Duodenal mucosa (tissue), 2 donors: Measurements from ENCODE around the gene HTRA3.

Experiments used
- H3K27ac ChIP-seq: one replicate; pipeline ENCODE4 v1.7.0; 2013; ENCODE audit warnings: low read depth, low read length
- H3K27me3 ChIP-seq, 2 donors: one replicate each; pipeline ENCODE4 v1.7.0; 2013; ENCODE audit warnings: low read length in 2 of 2, control low read depth in 1 of 2; ENCODE audit not compliant: insufficient read depth in 2 of 2, control insufficient read depth in 1 of 2
- H3K36me3 ChIP-seq, 2 donors: one replicate each; pipeline ENCODE4 v1.7.0; 2013; ENCODE audit warnings: low read length in 2 of 2, control low read depth in 1 of 2; ENCODE audit not compliant: insufficient read depth in 2 of 2, control insufficient read depth in 1 of 2
- H3K4me1 ChIP-seq, 2 donors: one replicate each; pipeline ENCODE4 v1.7.0; 2013; ENCODE audit warnings: low read length in 2 of 2, control low read depth in 1 of 2; ENCODE audit not compliant: insufficient read depth in 2 of 2, control insufficient read depth in 1 of 2
- H3K4me3 ChIP-seq, 2 donors: one replicate each; pipeline ENCODE4 v1.7.0; 2013; ENCODE audit warnings: low read length in 2 of 2, low read depth in 1 of 2
- H3K9ac ChIP-seq, 2 donors: one replicate each; pipeline ENCODE4 v1.7.0; 2013; ENCODE audit warnings: low read length in 2 of 2, low read depth in 1 of 2
- H3K9me3 ChIP-seq, 2 donors: one replicate each; pipeline ENCODE4 v1.7.0; 2013; ENCODE audit warnings: low read length in 2 of 2, control low read depth in 1 of 2; ENCODE audit not compliant: control insufficient read depth in 1 of 2

The HTRA3 gene

DNA sequence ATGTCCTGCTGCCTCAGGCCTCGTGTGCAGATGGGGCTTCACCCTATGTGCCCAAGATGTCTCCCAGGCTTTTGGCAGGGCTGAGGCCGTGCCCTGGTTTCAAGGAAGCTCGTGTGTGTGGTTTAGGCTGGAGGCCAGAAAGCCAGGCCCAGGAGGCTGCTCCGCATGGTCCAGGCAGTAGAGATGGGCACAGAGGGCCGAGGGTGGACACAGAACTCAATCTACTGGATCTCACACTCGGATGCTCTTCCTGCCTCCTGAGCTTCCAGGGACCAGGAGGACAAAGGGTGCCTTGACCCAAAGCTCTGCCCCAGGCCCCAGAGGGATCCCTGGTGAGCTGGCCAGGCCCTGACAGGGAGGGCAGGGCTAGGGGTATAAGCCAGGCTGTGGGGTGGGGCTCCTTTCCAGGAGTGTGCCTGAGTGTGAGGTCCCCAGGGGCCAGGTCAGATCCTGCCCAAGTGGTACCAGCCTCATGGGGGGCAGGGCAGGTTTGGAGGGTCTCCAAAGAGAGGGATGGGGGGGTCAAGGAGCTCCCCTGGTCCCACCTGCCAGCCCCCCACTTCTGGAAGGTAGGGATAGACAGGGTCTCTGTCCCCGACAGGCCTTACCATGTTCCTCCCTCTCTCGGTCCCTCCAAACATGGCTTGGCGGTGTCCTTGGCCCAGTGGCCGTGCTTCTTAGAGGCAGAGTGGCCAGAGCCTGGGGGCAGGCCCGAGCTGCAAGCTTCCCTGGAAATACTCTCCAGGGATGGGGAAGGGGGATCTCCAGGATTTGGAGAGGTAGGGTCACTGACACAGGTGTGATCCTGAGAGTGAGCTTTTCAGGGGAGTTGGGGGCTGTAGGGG lies 23.8 kb downstream of the HTRA3 start:
- Histone ChIP-seq H3K9me3 (no peaks in the 10 kb centered on the region), H3K36me3 (no peaks in the 10 kb centered on the region), H3K4me1 (no peaks in the 10 kb centered on the region), H3K9ac (no peak overlapping the region), H3K4me3 (no peak overlapping the region), H3K27me3 (no peaks in the 10 kb centered on the region), H3K27ac (no peak overlapping the region)

GRCh38 chr4:8294036-8294435 lies 24.5 kb downstream of the HTRA3 start:
- no peaks in the 10 kb centered on the region for H3K27me3 ChIP-seq
- no peak overlapping the region for H3K9ac ChIP-seq
- no peak overlapping the region for H3K27ac ChIP-seq
- no peaks in the 10 kb centered on the region for H3K9me3 ChIP-seq
- no peaks in the 10 kb centered on the region for H3K4me1 ChIP-seq
- H3K36me3 ChIP-seq, result no peaks in the 10 kb centered on the region
- no peak overlapping the region for H3K4me3 ChIP-seq

- Histone ChIP-seq H3K9me3 (no peaks in the 10 kb centered on the region), H3K36me3 (no peaks in the 10 kb centered on the region), H3K4me1 (no peaks in the 10 kb centered on the region), H3K27me3 (no peaks in the 10 kb centered on the region), H3K27ac (no peak overlapping the region), H3K4me3 (no peak overlapping the region), H3K9ac (no peak overlapping the region)
Observed at GRCh38 chr4:8294775-8295174, 25.2 kb downstream of the HTRA3 start.

DNA sequence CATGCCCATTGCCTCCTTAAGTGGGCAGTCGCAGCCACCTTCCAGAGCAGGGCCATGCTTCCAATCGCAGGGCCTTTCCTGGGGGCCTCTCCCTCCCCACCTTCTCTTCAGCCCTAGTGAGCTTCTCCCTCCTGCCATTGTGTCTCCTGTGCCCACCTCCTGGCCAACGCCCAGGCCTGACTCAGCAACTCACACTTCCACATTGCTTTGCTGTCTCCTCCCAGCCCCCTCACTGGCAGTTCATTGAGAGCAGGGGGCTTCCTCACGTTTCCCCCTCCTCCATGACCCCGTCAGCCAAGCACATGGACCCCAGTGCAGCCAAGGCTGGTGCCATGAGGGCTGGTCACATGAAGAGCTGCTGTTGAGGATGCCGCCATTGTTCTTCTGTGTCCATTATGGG lies 25.9 kb downstream of the HTRA3 start:
- no peaks in the 10 kb centered on the region for H3K36me3 ChIP-seq
- no peaks in the 10 kb centered on the region for H3K27me3 ChIP-seq
- H3K4me3 ChIP-seq, result no peak overlapping the region
- no peaks in the 10 kb centered on the region for H3K9me3 ChIP-seq
- no peak overlapping the region for H3K9ac ChIP-seq
- no peak overlapping the region for H3K27ac ChIP-seq
- no peaks in the 10 kb centered on the region for H3K4me1 ChIP-seq

DNA sequence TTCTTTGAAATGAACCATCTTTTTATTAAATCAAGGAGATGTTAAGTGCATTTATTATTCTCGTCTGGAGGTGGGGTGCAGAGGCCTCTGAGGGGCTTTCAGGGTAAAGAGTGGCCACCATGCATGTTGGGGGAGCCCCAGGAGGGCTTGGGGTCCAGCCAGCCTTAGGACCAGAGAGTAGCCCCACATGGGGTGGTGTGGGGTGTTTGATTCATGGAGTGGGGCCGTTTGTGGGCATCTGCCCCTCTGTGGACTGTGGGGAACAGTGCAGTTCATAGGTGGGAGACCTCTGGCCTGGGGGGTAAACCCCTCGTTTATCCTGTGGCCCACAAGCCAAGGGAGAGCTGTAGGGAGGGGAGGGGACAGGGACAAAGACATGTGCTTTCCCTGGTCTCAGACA lies 26.9 kb downstream of the HTRA3 start:
- Histone ChIP-seq H3K9me3 (no peaks in the 10 kb centered on the region), H3K4me3 (no peak overlapping the region), H3K36me3 (no peaks in the 10 kb centered on the region), H3K27ac (no peak overlapping the region), H3K27me3 (no peaks in the 10 kb centered on the region), H3K9ac (no peak overlapping the region), H3K4me1 (no peaks in the 10 kb centered on the region)

- H3K9ac ChIP-seq, result no peak overlapping the region
- H3K27me3 ChIP-seq, result no peaks in the 10 kb centered on the region
- no peaks in the 10 kb centered on the region for H3K36me3 ChIP-seq
- H3K9me3 ChIP-seq, result no peaks in the 10 kb centered on the region
- no peak overlapping the region for H3K27ac ChIP-seq
- no peaks in the 10 kb centered on the region for H3K4me1 ChIP-seq
- H3K4me3 ChIP-seq, result no peak overlapping the region
Observed at GRCh38 chr4:8297141-8297601, 27.6 kb downstream of the HTRA3 start.

- Histone ChIP-seq H3K27ac (no peak overlapping the region), H3K4me1 (no peaks in the 10 kb centered on the region), H3K9me3 (no peaks in the 10 kb centered on the region), H3K9ac (no peak overlapping the region), H3K4me3 (no peak overlapping the region), H3K27me3 (no peaks in the 10 kb centered on the region), H3K36me3 (no peaks in the 10 kb centered on the region)
Observed at GRCh38 chr4:8297691-8298485, 28.3 kb downstream of the HTRA3 start.

GRCh38 chr4:8300832-8301231 lies 31.3 kb downstream of the HTRA3 start:
- Histone ChIP-seq H3K9me3 (no peaks in the 10 kb centered on the region), H3K36me3 (no peaks in the 10 kb centered on the region), H3K4me3 (no peak overlapping the region)

DNA sequence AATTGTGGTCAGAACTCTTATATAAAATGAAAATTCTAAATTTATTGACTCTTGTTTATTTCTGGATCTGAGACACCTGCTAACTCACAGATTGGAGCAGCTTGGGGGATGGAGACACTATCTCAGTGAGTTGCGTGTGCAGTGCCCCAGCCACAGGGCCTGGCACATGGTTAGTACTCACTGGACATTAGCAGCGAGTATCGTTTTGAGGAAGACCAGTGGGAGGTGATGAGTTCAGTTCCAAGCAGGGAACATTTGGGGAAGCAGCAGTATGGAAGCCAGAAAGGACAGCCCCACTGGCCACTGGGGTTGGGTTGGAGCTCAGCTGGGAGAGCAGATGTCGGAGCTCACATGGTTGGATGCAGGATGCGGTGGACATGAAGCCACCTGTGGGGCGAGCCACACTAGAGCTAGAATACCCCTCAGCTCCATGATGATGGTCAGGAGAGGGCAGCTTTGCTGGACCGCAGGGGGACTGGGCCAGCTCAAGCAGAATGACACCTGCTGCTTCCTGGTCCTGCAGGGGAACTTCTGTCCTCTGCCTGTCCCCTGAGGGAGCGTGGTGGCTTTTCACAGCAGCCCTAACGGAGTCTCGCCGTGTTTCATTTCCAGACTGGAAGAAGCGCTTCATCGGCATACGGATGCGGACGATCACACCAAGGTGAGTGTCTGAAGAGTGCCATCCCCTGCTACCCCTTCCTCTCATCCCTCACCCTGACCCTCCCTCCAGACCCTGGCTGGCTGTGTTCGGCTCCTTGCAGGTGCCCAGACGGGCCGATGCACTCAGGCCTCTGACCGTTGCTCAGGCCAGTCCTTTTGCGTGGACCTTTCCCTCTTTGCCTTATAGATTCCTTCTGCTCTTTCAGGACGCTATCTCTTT lies 32.5 kb downstream of the HTRA3 start:
- H3K9me3 ChIP-seq, result no peaks in the 10 kb centered on the region
- H3K4me1 ChIP-seq, result no peaks in the 10 kb centered on the region
- H3K27ac ChIP-seq, result no peak overlapping the region
- H3K36me3 ChIP-seq, result no peaks in the 10 kb centered on the region
- H3K4me3 ChIP-seq, result no peak overlapping the region
- no peaks in the 10 kb centered on the region for H3K27me3 ChIP-seq
- H3K9ac ChIP-seq, result no peak overlapping the region

More at GRCh38 chr4:8300832-8301231, 31.3 kb downstream of the HTRA3 start:
- Histone ChIP-seq H3K27me3 (no peaks in the 10 kb centered on the region), H3K4me1 (no peaks in the 10 kb centered on the region), H3K9ac (no peak overlapping the region), H3K27ac (no peak overlapping the region)
